Heart right ventricle (tissue), 16 donors: ENCODE data around the gene HDAC11. TPM values are rescaled to one million over a fixed set of nuclear protein-coding genes. Genes with fewer than 3 reads are reported as not detected.

Source experiments
- ATAC-seq, 8 donors: fragments of 200-7000 bp; cut with Tn5 transposase; one replicate each; pipeline ENCODE4 v1.9.1; 2020; ENCODE audit warnings: mild to moderate bottlenecking in 8 of 8, moderate library complexity in 8 of 8, moderate number of reproducible peaks in 1 of 8
- DNase-seq, 2 donors: peaks; one replicate each; pipeline ENCODE4 v3.0.0-alpha.2; 2020
- H3K27ac ChIP-seq, 10 donors: fragments of 200-600 bp; sonication (generic) in 2 of 10; one replicate each; pipeline versions ENCODE4 v1.5.0 to v1.8.0; 2020 to 2022; ENCODE audit warnings: mild to moderate bottlenecking in 3 of 10
- H3K27me3 ChIP-seq, 7 donors: fragments of 200-600 bp; one replicate each; pipeline ENCODE4 v1.8.0; 2021 to 2022; ENCODE audit warnings: mild to moderate bottlenecking in 2 of 7
- H3K36me3 ChIP-seq, 9 donors: fragments of 200-600 bp; sonication (generic) in 1 of 9; one replicate each; pipeline versions ENCODE4 v1.5.0 to v1.8.0; 2020 to 2022; ENCODE audit warnings: mild to moderate bottlenecking in 2 of 9
- H3K4me1 ChIP-seq, 9 donors: fragments of 200-600 bp; sonication (generic) in 1 of 9; one replicate each; pipeline versions ENCODE4 v1.5.0 to v1.8.0; 2020 to 2022; ENCODE audit warnings: mild to moderate bottlenecking in 4 of 9
- H3K4me3 ChIP-seq, 10 donors: fragments of 200-600 bp; sonication (generic) in 2 of 10; one replicate each; pipeline versions ENCODE4 v1.5.0 to v1.8.0; 2020 to 2022; ENCODE audit warnings: mild to moderate bottlenecking in 7 of 10, moderate library complexity in 2 of 10
- H3K9me3 ChIP-seq, 11 donors: fragments of 200-600 bp in 10 of 11; sonication (generic) in 2 of 11; one replicate each; pipeline versions ENCODE4 v1.5.0 to v1.8.0; 2013 to 2022; ENCODE audit warnings: mild to moderate bottlenecking in 2 of 11, control low read depth in 1 of 11, moderate library complexity in 1 of 11
- CTCF ChIP-seq, 9 donors: fragments of 200-600 bp; sonication (generic) in 2 of 9; IDR thresholded peaks; one replicate each; pipeline versions ENCODE4 v1.5.0 to v1.8.0; 2021 to 2022; ENCODE audit warnings: antibody characterized with exemption in 9 of 9, mild to moderate bottlenecking in 5 of 9, moderate library complexity in 1 of 9
- WGBS, 2 donors: extraction: QIAGEN DNeasy Blood & Tissue Kit; methylation state at CpG; one replicate each; pipeline ENCODE4 v1.1.7; 2013; ENCODE audit warnings: inconsistent platforms in 1 of 2; 5-methylcytosine and 5-hydroxymethylcytosine counted together
- intact Hi-C, 10 donors: fragments of 100-400 bp; cut with DNase I; formaldehyde crosslinking; loops; one replicate each; pipeline versions ENCODE4 v1.11.1 to v1.14.2; 2022
- polyA plus RNA-seq, 2 donors: library from polyadenylated mRNA; stranded (reverse); fragments of 200-250 nt; gene quantifications; one replicate each; pipeline ENCODE4 v1.2.3, GENCODE V29; 2013
- total RNA-seq, 10 donors: library from RNA; stranded (reverse); fragmentation: NEBNext Ultra II Directional in 3 of 10; extraction: Animal tissue kit (Norgen Biotek cat#: 25700) in 3 of 10; gene quantifications; one replicate each; pipeline versions ENCODE4 v1.2.1 to v1.2.4, GENCODE V29; 2021 to 2023
- donor health status: Arrhythmogenic right ventricular cardiomyopathy.
- donor health status: ischemic (EF 13 %, LVEDD 7.1; RV severe dilation, severe dysfunction).
- donor health status: healthy with polysubstance abuse.
- donor health status: DM: no; HTN: yes; CAD: no.
- donor health status: DM: no; HTN: no; CAD: no.
- donor health status: ischemic (EF 25% LVEDD 6.9; RV normal size, moderate dysfunction).
- donor health status: ischemic (EF 25% LVEDD 5.7; RV mildly dilated, moderate dysfunction).
- donor health status: healthy.
- donor health status: DM: yes; HTN: yes; CAD: no.
- donor health status: Ischemic cardiomyopathy.
- donor health status: ischemic (EF 35%, LVEDD 5.7; RV mildly dilated, moderate dysfunction).
- donor health status: nonischemic (EF 11% LVEDD 7.7; RV severe dilation, severe dysfunction).
- donor health status: DM: yes; HTN: yes; CAD: no.
- donor health status: PGD.
- donor health status: ischemic (EF 29% LVEDD 5.4; RV normal size, mild dysfunction).
- donor health status: nonischemic (EF 23%, LVEDD 6.1; RV moderate dilation, normal function).

The HDAC11 gene
- total and polyA plus RNA-seq, 12 donors = 15.9 to 46.0 (median 33.3) TPM

- H3K9me3 ChIP-seq = no peaks in the 10 kb centered on the region
- intact Hi-C loops = no loop called here
- ATAC-seq (peak in 5 of 8 donors; percentile 8 to 49 (median 26)), DNase-seq (no peak)
- H3K4me1 ChIP-seq = peaks cover 0 to 34% (median 10%) of the 10 kb centered on the region in 9 donors
- WGBS, 2 donors = 64 to 75% methylated on average over 20 of the region's 20 CpGs
- TF ChIP-seq CTCF (IDR thresholded peaks at IDR 0.05) = no peak
- H3K36me3 ChIP-seq = no peaks in the 10 kb centered on the region
- no peaks in the 10 kb centered on the region for H3K27me3 ChIP-seq
- H3K27ac ChIP-seq = peak overlapping the region; percentile 16 to 75 (median 54)
- no peak overlapping the region for H3K4me3 ChIP-seq
Observed at GRCh38 chr3:13525827-13526625, 45.9 kb downstream of the HDAC11 start.

DNA sequence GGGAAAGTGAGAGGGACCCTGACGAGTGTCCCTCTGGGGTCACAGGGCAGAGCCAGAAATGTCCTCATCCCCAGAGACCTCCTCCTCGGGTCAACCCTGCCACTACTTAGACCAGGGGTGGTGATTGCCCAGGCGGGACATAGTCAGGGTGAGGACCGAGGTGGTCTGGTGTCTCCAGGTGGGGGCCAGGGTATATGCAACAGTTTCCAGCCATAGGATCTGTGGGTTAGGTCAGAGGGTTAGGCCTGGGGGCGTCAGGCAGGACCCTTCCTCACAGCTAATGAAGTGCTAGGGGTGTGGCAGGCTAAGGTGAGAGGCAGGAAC lies 46.5 kb downstream of the HDAC11 start:
- peaks cover 0 to 34% (median 10%) of the 10 kb centered on the region in 9 donors for H3K4me1 ChIP-seq
- no peaks in the 10 kb centered on the region for H3K27me3 ChIP-seq
- 74 to 78% methylated on average over 5 of the region's 5 CpGs for WGBS, 2 donors
- no peaks in the 10 kb centered on the region for H3K9me3 ChIP-seq
- ATAC-seq (peak in 2 of 8 donors; percentile 8 to 51), DNase-seq (no peak)
- peak overlapping the region in 8 of 10 donors; percentile 41 to 75 (median 57) for H3K27ac ChIP-seq
- H3K4me3 ChIP-seq = no peak overlapping the region
- no peak for TF ChIP-seq CTCF (IDR thresholded peaks at IDR 0.05)
- intact Hi-C loops = no loop called here
- no peaks in the 10 kb centered on the region for H3K36me3 ChIP-seq

DNA sequence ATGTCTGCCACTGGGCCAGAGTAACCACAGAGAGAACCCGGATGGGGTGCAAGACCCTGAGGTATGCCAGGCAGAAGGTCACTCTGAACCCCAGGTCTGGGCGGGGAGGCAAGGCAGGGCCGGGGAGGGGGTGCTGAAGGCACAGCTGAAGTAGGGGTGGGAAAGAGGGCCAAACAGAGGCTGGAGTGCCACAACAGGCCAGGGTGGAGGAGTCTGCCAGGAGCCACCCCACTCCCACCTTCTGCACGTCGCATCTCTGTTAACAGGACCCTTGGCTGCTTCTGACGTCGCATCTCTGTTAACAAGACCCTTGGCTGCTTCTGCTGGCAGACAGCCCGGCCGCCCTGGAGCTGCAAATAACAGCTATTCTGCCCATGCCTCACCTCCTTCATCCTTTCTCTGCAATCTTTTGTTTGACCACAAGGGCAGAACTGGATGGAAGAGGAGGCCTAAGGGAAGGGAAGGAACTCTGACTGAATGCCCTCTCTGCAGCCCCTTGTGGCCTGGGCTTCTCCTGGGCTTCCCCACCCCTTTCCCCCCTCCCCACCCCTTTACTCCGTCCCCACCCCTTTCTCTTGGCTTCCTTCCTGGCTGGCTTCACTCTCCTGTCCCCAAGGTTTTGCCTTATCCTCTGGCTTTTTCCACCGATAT lies 48.2 kb downstream of the HDAC11 start:
- DNase-seq = no peak
- H3K36me3 ChIP-seq = no peaks in the 10 kb centered on the region
- peaks cover 0 to 45% (median 10%) of the 10 kb centered on the region in 9 donors for H3K4me1 ChIP-seq
- H3K4me3 ChIP-seq = no peak overlapping the region
- peak in 5 of 8 donors; percentile 11 to 47 (median 23) for ATAC-seq
- H3K9me3 ChIP-seq = no peaks in the 10 kb centered on the region
- intact Hi-C loops = no loop called here
- WGBS, 2 donors = 43 to 54% methylated on average over 11 of the region's 11 CpGs
- TF ChIP-seq CTCF (IDR thresholded peaks at IDR 0.05) = peak in 4 of 9 donors; percentile 23 to 36 (median 26)
- H3K27me3 ChIP-seq = no peaks in the 10 kb centered on the region
- peak overlapping the region in 4 of 10 donors; percentile 16 to 55 (median 48) for H3K27ac ChIP-seq

- peaks cover 0 to 45% (median 10%) of the 10 kb centered on the region in 9 donors for H3K4me1 ChIP-seq
- DNase-seq (no peak), ATAC-seq (no peak)
- WGBS, 2 donors = 79 to 86% methylated on average over 5 of the region's 5 CpGs
- H3K36me3 ChIP-seq = no peaks in the 10 kb centered on the region
- H3K27me3 ChIP-seq = no peaks in the 10 kb centered on the region
- TF ChIP-seq CTCF (IDR thresholded peaks at IDR 0.05) = no peak
- H3K4me3 ChIP-seq = no peak overlapping the region
- peak overlapping the region in 4 of 10 donors; percentile 9 to 55 (median 30) for H3K27ac ChIP-seq
- H3K9me3 ChIP-seq = no peaks in the 10 kb centered on the region
- intact Hi-C loops = no loop called here
Observed at GRCh38 chr3:13529196-13530112, 49.3 kb downstream of the HDAC11 start.
